GM23248 (cell line): ENCODE results near the gene SH3PXD2A. TPM values are rescaled to one million over a fixed set of nuclear protein-coding genes. Genes with fewer than 3 reads are reported as not detected.

ENCODE experiments used
- DNase-seq: peaks from one replicate; pipeline ENCODE4 v3.0.0-alpha.2; 2015
- H2AFZ ChIP-seq: fragments of 200-600 bp; sonication (generic); 2 replicates; pipeline ENCODE4 v1.6.1; 2016; ENCODE audit warnings: antibody characterized with exemption
- H3F3A ChIP-seq: fragments of 200-600 bp; sonication (generic); 2 replicates; pipeline ENCODE4 v1.6.1; 2016; ENCODE audit warnings: mild to moderate bottlenecking, antibody characterized with exemption, mixed run types; ENCODE audit not compliant: insufficient read depth
- H3K27ac ChIP-seq: fragments of 200-600 bp; sonication (generic); 2 replicates; pipeline ENCODE4 v1.5.1; 2016; ENCODE audit warnings: mild to moderate bottlenecking
- H3K27me3 ChIP-seq: fragments of 200-600 bp; sonication (generic); replicated peaks from 2 replicates; pipeline ENCODE4 v1.6.1; 2016; ENCODE audit warnings: mild to moderate bottlenecking; ENCODE audit not compliant: insufficient read depth
- H3K36me3 ChIP-seq: fragments of 200-600 bp; sonication (generic); 2 replicates; pipeline ENCODE4 v1.6.1; 2016; ENCODE audit warnings: low read depth, mild to moderate bottlenecking
- H3K4me1 ChIP-seq: fragments of 200-600 bp; sonication (generic); 2 replicates; pipeline ENCODE4 v1.6.1; 2016; ENCODE audit warnings: mild to moderate bottlenecking; ENCODE audit not compliant: insufficient read depth
- H3K4me2 ChIP-seq: fragments of 200-600 bp; sonication (generic); one replicate; pipeline ENCODE4 v1.6.1; 2016; ENCODE audit warnings: mild to moderate bottlenecking; ENCODE audit not compliant: unreplicated experiment
- H3K4me3 ChIP-seq: fragments of 200-600 bp; sonication (generic); 2 replicates; pipeline ENCODE4 v1.5.1; 2016; ENCODE audit warnings: mild to moderate bottlenecking
- H3K79me2 ChIP-seq: fragments of 200-600 bp; sonication (generic); 2 replicates; pipeline ENCODE4 v1.6.1; 2016; ENCODE audit warnings: mild to moderate bottlenecking; ENCODE audit not compliant: insufficient read depth
- H3K9ac ChIP-seq: fragments of 200-600 bp; sonication (generic); 2 replicates; pipeline ENCODE4 v1.6.1; 2016; ENCODE audit warnings: mild to moderate bottlenecking
- H3K9me2 ChIP-seq: fragments of 200-600 bp; sonication (generic); 2 replicates; pipeline ENCODE4 v1.6.1; 2016; ENCODE audit warnings: mixed run types, mild to moderate bottlenecking, moderate library complexity; ENCODE audit not compliant: insufficient read depth
- H3K9me3 ChIP-seq: fragments of 200-600 bp; sonication (generic); one replicate; pipeline ENCODE4 v1.6.1; 2017; ENCODE audit warnings: low read depth
- H4K20me1 ChIP-seq: fragments of 200-600 bp; sonication (generic); 2 replicates; pipeline ENCODE4 v1.6.0; 2016; ENCODE audit not compliant: insufficient read depth
- EZH2 ChIP-seq: fragments of 200-600 bp; sonication (generic); IDR thresholded peaks from 2 replicates; pipeline ENCODE4 v1.6.1; 2018; ENCODE audit warnings: antibody characterized with exemption, mild to moderate bottlenecking; ENCODE audit not compliant: insufficient read depth, poor library complexity, severe bottlenecking
- EZH2phosphoT487 ChIP-seq: fragments of 200-600 bp; sonication (generic); IDR thresholded peaks from 2 replicates; pipeline ENCODE4 v1.6.1; 2018; ENCODE audit warnings: antibody characterized with exemption, moderate library complexity, mild to moderate bottlenecking, low read depth; ENCODE audit not compliant: insufficient read depth
- WGBS, 2 experiments: methylation state at CpG; one replicate each; pipeline ENCODE4 v1.1.6; 2015 to 2017; ENCODE audit warnings: low lambda C conversion rate in 2 of 2, low coverage in 1 of 2; ENCODE audit errors: missing lambda C conversion rate in 2 of 2; 5-methylcytosine and 5-hydroxymethylcytosine counted together
- in situ Hi-C: fragments of 300-500 bp; cut with MboI; formaldehyde crosslinking; loops from 2 replicates; pipeline ENCODE4 v1.15.0; 2020
- polyA plus RNA-seq: library from polyadenylated mRNA; unstranded; fragments of >200 nt; fragmentation: Nextera tagmentation; extraction: Ambion mirVana; gene quantifications from 2 replicates; pipeline ENCODE4 v1.2.1, GENCODE V29; 2016
- total RNA-seq: library from RNA; depleted of rRNA; stranded (reverse); fragments of >200 nt; shearing (Covaris generic); gene quantifications from 2 replicates; pipeline ENCODE4 v1.2.3, GENCODE V29; 2014

SH3PXD2A gene
- total and polyA plus RNA-seq, 2 experiments from 2014 or later: 34.0 to 58.0 TPM

- no peak overlapping the region for H2AFZ ChIP-seq
- 0 out of 2 replicates have a peak, but pooled peaks cover 4% of the 10 kb centered on the region for H3K79me2 ChIP-seq
- no peak overlapping the region for H3K9ac ChIP-seq
- TF ChIP-seq EZH2phosphoT487 (no peak), EZH2 (no peak)
- in situ Hi-C loops: no loop called here
- no peak overlapping the region for H3K4me3 ChIP-seq
- 39 to 43% methylated on average over 7 of the region's 7 CpGs for WGBS, 2 experiments
- peaks cover 55% of the 10 kb centered on the region for H3F3A ChIP-seq
- H4K20me1 ChIP-seq: no peaks in the 10 kb centered on the region
- H3K4me1 ChIP-seq: peaks cover 8% of the 10 kb centered on the region; the same call in 1 of the 2 replicates
- no peaks in the 10 kb centered on the region for H3K27me3 ChIP-seq
- no peaks in the 10 kb centered on the region for H3K9me3 ChIP-seq
- 0 out of 2 replicates have a peak overlapping the region, but pooled peaks have one; percentile 31 for H3K27ac ChIP-seq
- DNase-seq: peak; percentile 87
- H3K36me3 ChIP-seq: peaks cover 13% of the 10 kb centered on the region; the same call in 1 of the 2 replicates
- H3K4me2 ChIP-seq: no peak overlapping the region
- no peaks in the 10 kb centered on the region for H3K9me2 ChIP-seq
These were observed 256.7 kb downstream of the SH3PXD2A start for GRCh38 chr10:103598654-103599115.

GRCh38 chr10:103597003-103597402, 258.4 kb downstream of the SH3PXD2A start:
- Histone ChIP-seq H3K9me3 (no peaks in the 10 kb centered on the region), H3K4me2 (no peak overlapping the region), H3K9me2 (no peaks in the 10 kb centered on the region), H3K79me2 (0 out of 2 replicates have a peak, but pooled peaks cover 4% of the 10 kb centered on the region), H3F3A (peaks cover 62% of the 10 kb centered on the region), H3K9ac (no peak overlapping the region), H3K27ac (no peak overlapping the region), H4K20me1 (no peaks in the 10 kb centered on the region), H3K27me3 (no peaks in the 10 kb centered on the region), H2AFZ (no peak overlapping the region), H3K36me3 (peaks cover 6% of the 10 kb centered on the region; the same call in 1 of the 2 replicates), H3K4me1 (peaks cover 8% of the 10 kb centered on the region; the same call in 1 of the 2 replicates), H3K4me3 (no peak overlapping the region)
- in situ Hi-C loops: no loop called here
- no peak for DNase-seq
- WGBS, 2 experiments: 67 to 68% methylated on average over 6 of the region's 6 CpGs
- TF ChIP-seq EZH2: no peak
- TF ChIP-seq EZH2phosphoT487: no peak

DNA sequence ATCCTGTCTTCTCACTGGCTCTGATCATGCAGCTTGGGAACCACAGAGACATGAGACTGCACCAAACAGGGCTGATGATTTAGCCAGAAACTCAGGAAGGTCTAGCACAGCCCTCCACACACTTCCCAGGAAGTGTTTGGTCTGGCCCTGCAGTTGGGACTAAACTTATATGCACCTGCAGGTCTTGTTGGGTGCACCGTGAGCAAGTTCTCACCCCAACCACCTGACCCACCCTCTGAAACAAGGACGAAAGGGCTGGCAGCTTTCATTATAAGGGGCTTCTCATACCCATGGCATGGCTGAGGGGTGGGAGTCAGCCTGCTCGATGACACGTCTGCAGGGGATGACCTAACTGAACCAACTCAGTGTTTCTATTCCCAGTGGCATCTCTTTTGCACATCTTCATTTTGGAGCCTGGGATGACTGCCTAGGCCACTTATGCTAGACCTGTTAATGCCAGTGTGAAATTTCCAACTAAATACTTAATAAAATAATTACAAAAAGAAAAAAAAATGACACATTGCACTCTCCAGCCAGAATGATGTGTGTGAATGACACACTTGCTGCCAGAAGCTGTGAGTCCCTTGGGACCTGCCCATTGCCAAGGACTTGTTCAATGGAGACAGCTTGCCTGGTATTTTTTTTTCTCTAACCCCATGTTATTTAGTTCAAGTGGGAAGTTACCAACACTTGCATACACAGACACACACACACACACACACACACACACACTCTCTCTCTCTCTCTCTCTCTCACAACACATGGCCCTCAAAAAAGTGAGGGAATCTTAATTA, 259.2 kb downstream of the SH3PXD2A start:
- no peak overlapping the region for H3K4me2 ChIP-seq
- in situ Hi-C loops: no loop called here

GRCh38 chr10:103593022-103593570, 262.3 kb downstream of the SH3PXD2A start:
- Histone ChIP-seq H3K4me3 (no peak overlapping the region), H3K9me3 (no peaks in the 10 kb centered on the region), H3K36me3 (no peaks in the 10 kb centered on the region), H3K27me3 (no peaks in the 10 kb centered on the region), H3K27ac (no peak overlapping the region), H3K4me1 (no peaks in the 10 kb centered on the region), H4K20me1 (no peaks in the 10 kb centered on the region), H3K9ac (no peak overlapping the region), H3K9me2 (no peaks in the 10 kb centered on the region), H3K4me2 (no peak overlapping the region), H3K79me2 (no peaks in the 10 kb centered on the region), H3F3A (peaks cover 49% of the 10 kb centered on the region), H2AFZ (no peak overlapping the region)
- DNase-seq: no peak
- WGBS, 2 experiments: 72 to 78% methylated on average over 3 of the region's 3 CpGs
- in situ Hi-C loops: no loop called here
- TF ChIP-seq EZH2 (no peak), EZH2phosphoT487 (no peak)

More for the DNA sequence above, 259.2 kb downstream of the SH3PXD2A start:
- Histone ChIP-seq H3K4me3 (no peak overlapping the region), H3K79me2 (0 out of 2 replicates have a peak, but pooled peaks cover 3% of the 10 kb centered on the region), H3K9ac (no peak overlapping the region), H3K27ac (no peak overlapping the region), H3F3A (peaks cover 60% of the 10 kb centered on the region), H3K9me3 (no peaks in the 10 kb centered on the region), H3K36me3 (0 out of 2 replicates have a peak, but pooled peaks cover 5% of the 10 kb centered on the region), H2AFZ (no peak overlapping the region), H3K9me2 (no peaks in the 10 kb centered on the region), H3K27me3 (no peaks in the 10 kb centered on the region), H4K20me1 (no peaks in the 10 kb centered on the region), H3K4me1 (peaks cover 8% of the 10 kb centered on the region; the same call in 1 of the 2 replicates)
- peak; percentile 44 for DNase-seq
- WGBS, 2 experiments: 84 to 85% methylated on average over 4 of the region's 4 CpGs
- TF ChIP-seq EZH2phosphoT487: no peak
- TF ChIP-seq EZH2: no peak
